Fibroblast of pulmonary artery (primary cell): ENCODE data around the gene WDR74.

Source experiments
- DNase-seq: peaks from one replicate; pipeline ENCODE4 v3.0.0-alpha.2; 2010; ENCODE audit warnings: low read depth
- H3K4me3 ChIP-seq: replicated peaks from 2 replicates; pipeline ENCODE4 v1.5.1; 2011; ENCODE audit warnings: low read depth, mild to moderate bottlenecking, control low read depth, low read length, moderate library complexity
- CTCF ChIP-seq: IDR thresholded peaks from 2 replicates; pipeline ENCODE4 v1.5.1; 2011; ENCODE audit warnings: mild to moderate bottlenecking, control low read depth, low read length, inconsistent platforms; ENCODE audit errors: missing control alignments

Gene WDR74

DNA sequence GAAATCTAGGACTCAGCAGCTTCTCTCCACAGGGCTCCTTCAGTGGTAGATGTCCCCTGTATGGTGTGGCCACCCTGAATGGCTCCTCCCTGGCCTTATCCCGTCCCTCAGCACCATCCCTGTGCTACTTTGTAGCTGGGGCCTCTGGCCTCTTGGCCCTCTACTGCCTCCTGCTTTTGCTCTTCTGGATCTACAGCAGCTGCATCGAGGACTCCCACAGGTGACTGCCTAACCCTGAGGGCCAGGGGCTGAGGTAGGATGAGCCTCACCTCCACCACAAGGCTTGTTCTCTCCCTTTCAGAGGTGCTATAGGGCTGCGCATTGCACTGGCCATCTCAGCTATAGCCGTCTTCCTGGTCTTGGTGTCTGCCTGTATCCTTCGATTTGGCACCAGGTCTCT is 50.4 kb downstream of the WDR74 start:
- H3K4me3 ChIP-seq = no peak overlapping the region
- TF ChIP-seq CTCF = no peak
- DNase-seq = no peak

GRCh38 chr11:62787005-62787759 is 52.2 kb downstream of the WDR74 start, which contains the start of gene TMEM179B:
Gene TMEM179B, plus strand, starts transcription at chr11:62787402. Its CDS starts 30 bp downstream, at chr11:62787432.
- DNase-seq = peak; percentile 98
- peak; percentile 54 for TF ChIP-seq CTCF
- peak within 1 kb of the TSS; percentile 89 for H3K4me3 ChIP-seq

DNA sequence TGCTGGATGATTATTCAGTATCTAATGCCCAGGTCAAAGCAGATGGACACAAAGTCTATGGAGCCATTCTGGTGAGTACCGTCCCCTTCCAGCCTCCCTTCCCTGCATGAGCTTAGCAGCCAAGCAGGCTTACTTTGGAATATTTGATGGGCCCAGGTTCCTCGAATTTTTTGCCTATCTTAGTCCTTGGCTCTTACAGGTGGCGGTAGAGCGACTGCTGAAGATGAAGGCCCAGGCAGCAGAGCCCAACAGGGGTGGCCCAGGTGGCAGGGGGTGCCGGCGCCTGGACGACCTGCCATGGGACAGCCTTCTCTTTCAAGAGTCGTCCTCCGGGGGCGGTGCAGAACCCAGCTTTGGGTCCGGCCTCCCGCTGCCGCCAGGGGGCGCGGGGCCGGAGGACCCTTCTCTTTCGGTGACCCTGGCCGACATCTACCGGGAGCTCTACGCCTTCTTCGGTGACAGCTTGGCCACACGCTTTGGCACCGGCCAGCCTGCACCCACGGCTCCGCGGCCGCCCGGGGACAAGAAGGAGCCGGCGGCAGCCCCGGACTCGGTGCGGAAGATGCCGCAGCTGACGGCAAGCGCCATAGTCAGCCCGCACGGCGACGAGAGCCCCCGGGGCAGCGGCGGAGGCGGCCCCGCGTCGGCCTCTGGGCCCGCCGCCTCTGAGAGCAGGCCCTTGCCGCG is 52.9 kb downstream of the WDR74 start:
- DNase-seq = peak; percentile 78
- H3K4me3 ChIP-seq = peak overlapping the region; percentile 89
- TF ChIP-seq CTCF = peak; percentile 92
